Neuronal stem cell (in vitro differentiated cells): Measurements from ENCODE around the gene GPC5. TPM values are rescaled to one million over a fixed set of nuclear protein-coding genes. Genes with fewer than 3 reads are reported as not detected.

Experiments used
- DNase-seq: peaks from one replicate; pipeline ENCODE4 v3.0.0-alpha.2; 2013; ENCODE audit warnings: low spot score
- H2AFZ ChIP-seq: one replicate; pipeline ENCODE4 v1.6.1; 2013; ENCODE audit warnings: mild to moderate bottlenecking, low read length, inconsistent platforms
- H2AK5ac ChIP-seq: 2 replicates; pipeline ENCODE4 v1.6.1; 2013; ENCODE audit warnings: low read depth, mild to moderate bottlenecking, inconsistent platforms, low read length, moderate library complexity, mixed read lengths
- H2BK120ac ChIP-seq: 2 replicates; pipeline ENCODE4 v1.6.1; 2013; ENCODE audit warnings: low read depth, mild to moderate bottlenecking, inconsistent platforms, low read length, moderate library complexity, mixed read lengths
- H2BK12ac ChIP-seq: one replicate; pipeline ENCODE4 v1.6.1; 2013; ENCODE audit warnings: low read length, inconsistent platforms
- H2BK15ac ChIP-seq: 2 replicates; pipeline ENCODE4 v1.6.1; 2013; ENCODE audit warnings: mild to moderate bottlenecking, low read length, inconsistent platforms, mixed read lengths
- H2BK5ac ChIP-seq: one replicate; pipeline ENCODE4 v1.6.1; 2013; ENCODE audit warnings: inconsistent platforms, mild to moderate bottlenecking, low read length, moderate library complexity
- H3K14ac ChIP-seq: one replicate; pipeline ENCODE4 v1.6.1; 2013; ENCODE audit warnings: low read length, inconsistent platforms
- H3K18ac ChIP-seq: 2 replicates; pipeline ENCODE4 v1.6.1; 2013; ENCODE audit warnings: low read length, inconsistent platforms
- H3K23ac ChIP-seq: 2 replicates; pipeline ENCODE4 v1.6.1; 2013; ENCODE audit warnings: low read depth, mild to moderate bottlenecking, mixed read lengths, low read length, inconsistent platforms; ENCODE audit not compliant: poor library complexity
- H3K27ac ChIP-seq: replicated peaks from 3 replicates; pipeline ENCODE4 v1.5.1; 2013; ENCODE audit warnings: low read length, inconsistent platforms
- H3K27me3 ChIP-seq, 3 experiments: 2 replicates each; pipeline ENCODE4 v1.6.1; 2013; ENCODE audit warnings: low read length in 3 of 3, mild to moderate bottlenecking in 2 of 3, inconsistent platforms in 1 of 3, low read depth in 1 of 3, mixed read lengths in 1 of 3, moderate library complexity in 1 of 3; ENCODE audit not compliant: control insufficient read depth in 3 of 3, insufficient read depth in 3 of 3
- H3K36me3 ChIP-seq, 2 donors: replicated peaks in 1 of 2; 2 replicates each; pipeline ENCODE4 v1.6.1; 2013; ENCODE audit warnings: low read length in 2 of 2; ENCODE audit not compliant: control insufficient read depth in 2 of 2, insufficient read depth in 2 of 2
- H3K4ac ChIP-seq: 2 replicates; pipeline ENCODE4 v1.6.1; 2013; ENCODE audit warnings: inconsistent platforms, mild to moderate bottlenecking, low read length, moderate library complexity
- H3K4me1 ChIP-seq, 2 donors: 1 replicate in 1 of 2; 2 replicates in 1 of 2; pipeline ENCODE4 v1.6.1; 2013; ENCODE audit warnings: low read length in 2 of 2, low read depth in 1 of 2; ENCODE audit not compliant: control insufficient read depth in 2 of 2, insufficient read depth in 1 of 2
- H3K4me2 ChIP-seq: one replicate; pipeline ENCODE4 v1.6.1; 2013; ENCODE audit warnings: mild to moderate bottlenecking, low read length, inconsistent platforms; ENCODE audit not compliant: insufficient read depth, poor library complexity, severe bottlenecking
- H3K4me3 ChIP-seq, 2 donors: 2 replicates each; pipeline ENCODE4 v1.5.1; 2013; ENCODE audit warnings: low read length in 2 of 2, mild to moderate bottlenecking in 2 of 2, inconsistent platforms in 1 of 2, moderate library complexity in 1 of 2
- H3K79me1 ChIP-seq: one replicate; pipeline ENCODE4 v1.6.1; 2013; ENCODE audit warnings: low read depth, mild to moderate bottlenecking, inconsistent platforms, low read length, moderate library complexity
- H3K9ac ChIP-seq: one replicate; pipeline ENCODE4 v1.6.1; 2013; ENCODE audit warnings: mild to moderate bottlenecking, low read depth, low read length, inconsistent platforms; ENCODE audit not compliant: poor library complexity
- H3K9me3 ChIP-seq, 2 donors: replicated peaks in 1 of 2; 2 replicates each; pipeline versions ENCODE3 to v1.6.1; 2013; ENCODE audit warnings: low read length in 2 of 2, mild to moderate bottlenecking in 2 of 2, inconsistent platforms in 1 of 2, low read depth in 1 of 2, mixed read lengths in 1 of 2, moderate library complexity in 1 of 2; ENCODE audit not compliant: control insufficient read depth in 2 of 2, insufficient read depth in 1 of 2
- H4K8ac ChIP-seq: one replicate; pipeline ENCODE4 v1.6.1; 2013; ENCODE audit warnings: low read depth, mild to moderate bottlenecking, inconsistent platforms, low read length, moderate library complexity
- H4K91ac ChIP-seq: one replicate; pipeline ENCODE4 v1.6.1; 2013; ENCODE audit warnings: low read length, low read depth, mild to moderate bottlenecking, inconsistent platforms; ENCODE audit not compliant: poor library complexity
- WGBS, 2 donors: extraction: QIAGEN DNeasy Blood & Tissue Kit; methylation state at CpG; one replicate each; pipeline ENCODE4 v1.1.7; 2013; ENCODE audit warnings: missing lambda C conversion rate in 2 of 2, mixed read lengths in 1 of 2; ENCODE audit not compliant: insufficient read length in 2 of 2, insufficient replicate concordance in 1 of 2; ENCODE audit errors: extremely low coverage in 2 of 2; 5-methylcytosine and 5-hydroxymethylcytosine counted together
- small RNA-seq: library from polyadenylated mRNA; stranded (forward); fragments of <200 nt; extraction: miRNeasy Mini kit (QIAGEN cat#:217004); gene quantifications from one replicate; pipeline ENCODE3, GENCODE V24; 2013; ENCODE audit not compliant: insufficient read depth

Gene GPC5

DNA sequence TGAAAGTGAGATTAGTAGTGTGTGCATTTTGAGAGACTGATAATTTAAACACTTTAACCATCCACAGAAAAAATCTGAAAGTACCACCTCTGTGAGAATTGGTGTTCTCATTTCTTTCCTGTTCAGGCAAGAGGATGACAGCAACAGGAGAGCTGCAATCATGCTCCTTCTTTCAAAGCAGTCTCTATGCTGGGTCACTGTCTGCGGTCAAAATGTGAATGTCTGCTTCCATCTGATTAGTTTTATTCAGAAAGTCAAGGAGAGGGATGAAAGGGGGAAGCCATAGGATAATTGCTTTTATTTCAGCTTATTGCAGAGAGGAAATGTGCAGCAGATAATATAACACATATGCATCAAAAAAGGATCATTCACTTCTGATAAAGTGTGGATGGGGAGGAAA lies 1514.2 kb downstream of the GPC5 start:
- H3K4me1 ChIP-seq, result peaks cover 0 to 2% of the 10 kb centered on the region in 2 donors
- H3K4me2 ChIP-seq, result no peak overlapping the region
- no peak overlapping the region for H2BK5ac ChIP-seq
- no peak overlapping the region for H2BK15ac ChIP-seq
- DNase-seq, result no peak
- no peak overlapping the region for H3K27ac ChIP-seq
- no peaks in the 10 kb centered on the region for H3K27me3 ChIP-seq
- H3K4me3 ChIP-seq, result no peak overlapping the region
- H3K18ac ChIP-seq, result no peak overlapping the region
- H3K4ac ChIP-seq, result no peak overlapping the region
- no peak overlapping the region for H2AK5ac ChIP-seq
- H3K9ac ChIP-seq, result no peak overlapping the region
- H3K9me3 ChIP-seq, result no peaks in the 10 kb centered on the region
- WGBS, 2 donors, result no CpG with 5 or more reads among the region's 1 CpG
- H2AFZ ChIP-seq, result no peak overlapping the region
- H2BK12ac ChIP-seq, result no peak overlapping the region
- no peak overlapping the region for H3K23ac ChIP-seq
- H4K91ac ChIP-seq, result no peak overlapping the region
- no peak overlapping the region for H2BK120ac ChIP-seq
- no peaks in the 10 kb centered on the region for H3K36me3 ChIP-seq
- no peaks in the 10 kb centered on the region for H3K79me1 ChIP-seq
- no peak overlapping the region for H4K8ac ChIP-seq
- no peak overlapping the region for H3K14ac ChIP-seq

DNA sequence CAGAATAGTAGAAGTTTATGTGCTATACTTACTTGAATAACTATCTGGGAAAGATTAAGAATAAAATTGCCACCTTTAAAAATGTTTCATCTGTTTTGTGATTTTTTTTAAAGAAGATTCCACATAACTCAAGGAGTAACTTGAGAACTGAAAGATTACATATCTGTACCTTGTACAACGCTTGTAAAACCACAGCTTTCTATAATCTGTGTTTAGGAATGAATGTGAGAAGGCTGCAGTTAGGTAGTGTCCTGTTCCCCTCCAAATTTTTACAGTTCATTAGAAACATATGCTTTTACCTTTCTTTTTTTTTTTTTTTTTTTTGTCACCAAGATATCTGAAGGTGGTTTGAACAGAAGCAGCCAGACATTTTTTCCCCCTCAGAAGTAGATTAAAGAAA lies 1515.4 kb downstream of the GPC5 start:
- no peak overlapping the region for H4K8ac ChIP-seq
- H2BK15ac ChIP-seq, result no peak overlapping the region
- no peaks in the 10 kb centered on the region for H3K27me3 ChIP-seq
- H3K4ac ChIP-seq, result no peak overlapping the region
- H3K9me3 ChIP-seq, result no peaks in the 10 kb centered on the region
- no peak overlapping the region for H3K14ac ChIP-seq
- H3K4me1 ChIP-seq, result peaks cover 0 to 2% of the 10 kb centered on the region in 2 donors
- no peak overlapping the region for H3K27ac ChIP-seq
- no peak overlapping the region for H2BK5ac ChIP-seq
- no peak overlapping the region for H3K4me3 ChIP-seq
- no peaks in the 10 kb centered on the region for H3K36me3 ChIP-seq
- H2BK12ac ChIP-seq, result no peak overlapping the region
- no peak overlapping the region for H2AK5ac ChIP-seq
- no peak overlapping the region for H2BK120ac ChIP-seq
- H3K23ac ChIP-seq, result no peak overlapping the region
- no peak overlapping the region for H3K4me2 ChIP-seq
- no peak overlapping the region for H2AFZ ChIP-seq
- no peak overlapping the region for H3K9ac ChIP-seq
- H3K79me1 ChIP-seq, result no peaks in the 10 kb centered on the region
- no peak overlapping the region for H3K18ac ChIP-seq
- H4K91ac ChIP-seq, result no peak overlapping the region
- WGBS, 2 donors, result no CpG with 5 or more reads among the region's 1 CpG
- DNase-seq, result no peak

Small RNA genes lying within 50 kb of the gene (small RNA-seq; reads per million reads assigned to genes)
- gene AL356737.1 (not detected), gene FABP5P4 (not detected), gene MIR548AS (not detected), gene RNU4ATAC3P (not detected)
